ENCODE data around the gene CLP1. TPM values are rescaled to one million over a fixed set of nuclear protein-coding genes. Genes with fewer than 3 reads are reported as not detected.

Gene CLP1
- total and polyA plus RNA-seq, 10 of the 15 experiments (the other 5 are each of a cell fraction or from before 2014, with no cell fraction given), result 19.9 to 45.7 (median 27.8) TPM

DNA sequence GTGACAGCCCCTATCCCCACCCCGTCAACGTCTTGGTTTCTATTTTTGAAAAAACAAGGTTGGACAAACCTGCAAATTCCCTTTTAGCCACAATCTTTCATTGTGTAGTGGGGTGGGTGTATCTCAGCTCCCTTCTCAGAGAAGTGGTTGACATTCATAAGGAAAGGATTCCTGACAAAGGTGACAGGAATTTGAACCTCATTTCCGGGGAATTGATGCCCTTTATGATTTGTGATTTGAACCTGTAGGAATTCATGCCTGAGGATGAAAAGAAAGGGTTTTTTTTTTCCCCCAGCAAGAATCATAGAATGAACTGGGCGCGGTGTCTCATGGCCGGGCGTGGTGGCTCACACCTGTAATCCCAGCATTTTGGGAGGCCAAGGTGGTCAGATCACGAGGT lies 22.3 kb upstream of the CLP1 start:
- FAIRE-seq, result no peak
- no peak for TF ChIP-seq CHD4 (IDR thresholded peaks at IDR 0.05)
- TF ChIP-seq SMARCA5 (IDR thresholded peaks at IDR 0.05), result no peak
- TF ChIP-seq RUNX3 (IDR thresholded peaks at IDR 0.05; ENCODE audit: low read length), result no peak
- TF ChIP-seq, protein P1, sequence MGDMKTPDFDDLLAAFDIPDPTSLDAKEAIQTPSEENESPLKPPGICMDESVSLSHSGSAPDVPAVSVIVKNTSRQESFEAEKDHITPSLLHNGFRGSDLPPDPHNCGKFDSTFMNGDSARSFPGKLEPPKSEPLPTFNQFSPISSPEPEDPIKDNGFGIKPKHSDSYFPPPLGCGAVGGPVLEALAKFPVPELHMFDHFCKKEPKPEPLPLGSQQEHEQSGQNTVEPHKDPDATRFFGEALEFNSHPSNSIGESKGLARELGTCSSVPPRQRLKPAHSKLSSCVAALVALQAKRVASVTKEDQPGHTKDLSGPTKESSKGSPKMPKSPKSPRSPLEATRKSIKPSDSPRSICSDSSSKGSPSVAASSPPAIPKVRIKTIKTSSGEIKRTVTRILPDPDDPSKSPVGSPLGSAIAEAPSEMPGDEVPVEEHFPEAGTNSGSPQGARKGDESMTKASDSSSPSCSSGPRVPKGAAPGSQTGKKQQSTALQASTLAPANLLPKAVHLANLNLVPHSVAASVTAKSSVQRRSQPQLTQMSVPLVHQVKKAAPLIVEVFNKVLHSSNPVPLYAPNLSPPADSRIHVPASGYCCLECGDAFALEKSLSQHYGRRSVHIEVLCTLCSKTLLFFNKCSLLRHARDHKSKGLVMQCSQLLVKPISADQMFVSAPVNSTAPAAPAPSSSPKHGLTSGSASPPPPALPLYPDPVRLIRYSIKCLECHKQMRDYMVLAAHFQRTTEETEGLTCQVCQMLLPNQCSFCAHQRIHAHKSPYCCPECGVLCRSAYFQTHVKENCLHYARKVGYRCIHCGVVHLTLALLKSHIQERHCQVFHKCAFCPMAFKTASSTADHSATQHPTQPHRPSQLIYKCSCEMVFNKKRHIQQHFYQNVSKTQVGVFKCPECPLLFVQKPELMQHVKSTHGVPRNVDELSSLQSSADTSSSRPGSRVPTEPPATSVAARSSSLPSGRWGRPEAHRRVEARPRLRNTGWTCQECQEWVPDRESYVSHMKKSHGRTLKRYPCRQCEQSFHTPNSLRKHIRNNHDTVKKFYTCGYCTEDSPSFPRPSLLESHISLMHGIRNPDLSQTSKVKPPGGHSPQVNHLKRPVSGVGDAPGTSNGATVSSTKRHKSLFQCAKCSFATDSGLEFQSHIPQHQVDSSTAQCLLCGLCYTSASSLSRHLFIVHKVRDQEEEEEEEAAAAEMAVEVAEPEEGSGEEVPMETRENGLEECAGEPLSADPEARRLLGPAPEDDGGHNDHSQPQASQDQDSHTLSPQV (IDR thresholded peaks at IDR 0.05), result no peak
- TF ChIP-seq CHD1 (IDR thresholded peaks at IDR 0.05; ENCODE audit: low read depth, low read length), result no peak
- TF ChIP-seq, protein P2, sequence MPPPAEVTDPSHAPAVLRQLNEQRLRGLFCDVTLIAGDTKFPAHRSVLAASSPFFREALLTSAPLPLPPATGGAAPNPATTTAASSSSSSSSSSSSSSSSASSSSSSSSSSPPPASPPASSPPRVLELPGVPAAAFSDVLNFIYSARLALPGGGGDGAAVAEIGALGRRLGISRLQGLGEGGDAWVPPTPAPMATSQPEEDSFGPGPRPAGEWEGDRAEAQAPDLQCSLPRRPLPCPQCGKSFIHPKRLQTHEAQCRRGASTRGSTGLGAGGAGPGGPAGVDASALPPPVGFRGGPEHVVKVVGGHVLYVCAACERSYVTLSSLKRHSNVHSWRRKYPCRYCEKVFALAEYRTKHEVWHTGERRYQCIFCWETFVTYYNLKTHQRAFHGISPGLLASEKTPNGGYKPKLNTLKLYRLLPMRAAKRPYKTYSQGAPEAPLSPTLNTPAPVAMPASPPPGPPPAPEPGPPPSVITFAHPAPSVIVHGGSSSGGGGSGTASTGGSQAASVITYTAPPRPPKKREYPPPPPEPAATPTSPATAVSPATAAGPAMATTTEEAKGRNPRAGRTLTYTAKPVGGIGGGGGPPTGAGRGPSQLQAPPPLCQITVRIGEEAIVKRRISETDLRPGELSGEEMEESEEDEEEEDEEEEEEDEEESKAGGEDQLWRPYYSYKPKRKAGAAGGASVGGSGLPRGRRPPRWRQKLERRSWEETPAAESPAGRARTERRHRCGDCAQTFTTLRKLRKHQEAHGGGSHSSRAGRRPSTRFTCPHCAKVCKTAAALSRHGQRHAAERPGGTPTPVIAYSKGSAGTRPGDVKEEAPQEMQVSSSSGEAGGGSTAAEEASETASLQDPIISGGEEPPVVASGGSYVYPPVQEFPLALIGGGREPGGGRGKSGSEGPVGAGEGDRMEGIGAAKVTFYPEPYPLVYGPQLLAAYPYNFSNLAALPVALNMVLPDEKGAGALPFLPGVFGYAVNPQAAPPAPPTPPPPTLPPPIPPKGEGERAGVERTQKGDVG (CRISPR knock-in tag; IDR thresholded peaks at IDR 0.05), result no peak
- no peak for TF ChIP-seq SIX5 (IDR thresholded peaks at IDR 0.05; ENCODE audit: low read depth, low read length, severe bottlenecking)
- no peak for TF ChIP-seq SUZ12 (IDR thresholded peaks at IDR 0.05; ENCODE audit: unreplicated experiment)
- no peak for TF ChIP-seq POLR2A (IDR thresholded peaks at IDR 0.05; ENCODE audit: low read depth, low read length)
- no peak for TF ChIP-seq CBFB (IDR thresholded peaks at IDR 0.05; ENCODE audit: low read depth)
- TF ChIP-seq SRF (IDR thresholded peaks at IDR 0.05; ENCODE audit: low read depth in 2 of 2, low read length in 2 of 2), result no peak
- TF ChIP-seq ZNF24 (IDR thresholded peaks at IDR 0.05), result no peak
- TF ChIP-seq, protein P3, sequence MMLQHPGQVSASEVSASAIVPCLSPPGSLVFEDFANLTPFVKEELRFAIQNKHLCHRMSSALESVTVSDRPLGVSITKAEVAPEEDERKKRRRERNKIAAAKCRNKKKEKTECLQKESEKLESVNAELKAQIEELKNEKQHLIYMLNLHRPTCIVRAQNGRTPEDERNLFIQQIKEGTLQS (IDR thresholded peaks at IDR 0.05; ENCODE audit: borderline replicate concordance, extremely low read depth, low read depth, low read length), result no peak
- no peak for TF ChIP-seq MYB (IDR thresholded peaks at IDR 0.05; ENCODE audit: borderline replicate concordance, low read depth, low read length)
- TF ChIP-seq, protein P4, sequence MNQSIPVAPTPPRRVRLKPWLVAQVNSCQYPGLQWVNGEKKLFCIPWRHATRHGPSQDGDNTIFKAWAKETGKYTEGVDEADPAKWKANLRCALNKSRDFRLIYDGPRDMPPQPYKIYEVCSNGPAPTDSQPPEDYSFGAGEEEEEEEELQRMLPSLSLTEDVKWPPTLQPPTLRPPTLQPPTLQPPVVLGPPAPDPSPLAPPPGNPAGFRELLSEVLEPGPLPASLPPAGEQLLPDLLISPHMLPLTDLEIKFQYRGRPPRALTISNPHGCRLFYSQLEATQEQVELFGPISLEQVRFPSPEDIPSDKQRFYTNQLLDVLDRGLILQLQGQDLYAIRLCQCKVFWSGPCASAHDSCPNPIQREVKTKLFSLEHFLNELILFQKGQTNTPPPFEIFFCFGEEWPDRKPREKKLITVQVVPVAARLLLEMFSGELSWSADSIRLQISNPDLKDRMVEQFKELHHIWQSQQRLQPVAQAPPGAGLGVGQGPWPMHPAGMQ (IDR thresholded peaks at IDR 0.05; ENCODE audit: borderline replicate concordance), result no peak
- no peak for TF ChIP-seq TAF1 (IDR thresholded peaks at IDR 0.05; ENCODE audit: borderline replicate concordance, low read depth, low read length)
- no peak for TF ChIP-seq ZNF622 (IDR thresholded peaks at IDR 0.05)

More for the DNA sequence above, 22.3 kb upstream of the CLP1 start:
- BruUV-seq (replicated peaks), result no TSS peak
- no peak for DNase-seq (ENCODE audit: low read depth, low spot score)
- H3K4me3 ChIP-seq, result no peak overlapping the region
- RAD21 ChIA-PET (ENCODE audit: unreplicated experiment), result no interaction called here
- no peaks in the 10 kb centered on the region; a peak in 2 of 4 replicates for H3K27me3 ChIP-seq (replicated peaks in 1 of 2; ENCODE audit: control insufficient read depth in 2 of 2, insufficient read depth in 2 of 2, low read length in 1 of 2)
- H3K9ac ChIP-seq (ENCODE audit: control insufficient read depth, insufficient read depth, low read length), result no peak overlapping the region
- SMC1A ChIA-PET (ENCODE audit: uncharacterized antibody, unreplicated experiment), result interaction anchor here (1.1 kb wide), 1 partner anchor 65 kb away, joined by 3 read pairs; no protein-coding TSS in a partner anchor
- ATAC-seq, result no peak
- H3K4me1 ChIP-seq (ENCODE audit: control insufficient read depth, insufficient read depth, low read length), result peaks cover 9% of the 10 kb centered on the region; the same call in 1 of the 2 replicates
- CTCF ChIA-PET, result interaction anchor here (1.3 to 2.5 kb wide), 3 partner anchors 10 to 142 kb away, joined by 3 to 9 read pairs (median 7); no protein-coding TSS in a partner anchor
- H3K9me3 ChIP-seq (replicated peaks; ENCODE audit: control insufficient read depth, insufficient read depth, low read length), result no peaks in the 10 kb centered on the region
- POLR2A ChIA-PET, result no interaction called here
- WGBS (ENCODE audit: insufficient coverage, insufficient replicate concordance, low lambda C conversion rate, missing lambda C conversion rate), result 49% methylated on average over 8 of the region's 8 CpGs
- H3K36me3 ChIP-seq (ENCODE audit: control insufficient read depth in 2 of 2, insufficient read depth in 2 of 2, low read length in 1 of 2), result no peaks in the 10 kb centered on the region
- H4K20me1 ChIP-seq (ENCODE audit: control insufficient read depth, insufficient read depth), result no peaks in the 10 kb centered on the region
- H2AFZ ChIP-seq (ENCODE audit: control insufficient read depth, low read depth, low read length), result no peak overlapping the region
- no peaks in the 10 kb centered on the region for H3K79me2 ChIP-seq (ENCODE audit: control insufficient read depth, insufficient read depth, low read length)
- no peak overlapping the region for H3K4me2 ChIP-seq (ENCODE audit: control insufficient read depth, insufficient read depth)
- no peak overlapping the region for H3K27ac ChIP-seq (ENCODE audit: control insufficient read depth, insufficient read depth)
- intact Hi-C loops (cut with micrococcal nuclease; ENCODE audit: unreplicated experiment), result no loop called here
- in situ Hi-C loops (cut with MboI), result no loop called here
